Spleen (tissue), 7 donors: ENCODE data around the gene CD53.

Experiments used
- CTCF ChIP-seq, 11 experiments: fragments of 200-600 bp in 7 of 11; fragments of 450-650 bp in 4 of 11; sonication (generic) in 4 of 11; IDR thresholded peaks in 8 of 11; conservative IDR thresholded peaks in 3 of 11; 1 replicate in 7 of 11; 2 replicates in 4 of 11; pipeline versions ENCODE4 v1.4.0 to v1.8.0; 2016 to 2021; ENCODE audit warnings: antibody characterized with exemption in 11 of 11, inconsistent platforms in 4 of 11, mild to moderate bottlenecking in 1 of 11
- POLR2A ChIP-seq, 3 donors: fragments of 450-650 bp; IDR thresholded peaks; one replicate each; pipeline ENCODE4 v1.5.1; 2017; ENCODE audit warnings: antibody characterized with exemption in 3 of 3, mild to moderate bottlenecking in 1 of 3
- POLR2AphosphoS5 ChIP-seq, 3 donors: sonication (generic); formaldehyde crosslinking; IDR thresholded peaks; one replicate each; pipeline ENCODE4 v1.5.1; 2017; ENCODE audit warnings: antibody characterized with exemption in 3 of 3
- donor health status: DM: no; HTN: no; CAD: no; lungs with moderate emphysema.
- donor health status: DM: no; HTN: no; CAD: no.
- donor health status: DM: no; HTN: no; CAD: no.

GRCh38 chr1:110824192-110824591 is 48.8 kb upstream of the CD53 start:
- no peak for TF ChIP-seq CTCF (IDR thresholded peaks at IDR 0.05 in 8 of 11, conservative IDR thresholded peaks at IDR 0.05 in 3 of 11)
- TF ChIP-seq POLR2AphosphoS5 (IDR thresholded peaks at IDR 0.05), result no peak
- TF ChIP-seq POLR2A (IDR thresholded peaks at IDR 0.05), result no peak
